CD4-positive, alpha-beta T cell treated with Interleukin-2 at 100 ng/mL for 4 hours (primary cell): ENCODE data around the gene TREX2.

Source experiments
- DNase-seq: peaks from one replicate; pipeline ENCODE4 v3.0.0-alpha.2; 2020; ENCODE audit warnings: low spot score

TREX2 gene

GRCh38 chrX:153455571-153455970, 9.7 kb upstream of the TREX2 start:
- no peak for DNase-seq

- DNase-seq = no peak
These were observed 9.2 kb upstream of the TREX2 start for GRCh38 chrX:153454901-153455550.

GRCh38 chrX:153450949-153451277, 5.1 kb upstream of the TREX2 start:
- DNase-seq = no peak

GRCh38 chrX:153450114-153450948, 4.5 kb upstream of the TREX2 start:
- DNase-seq = no peak

GRCh38 chrX:153449368-153450113, 3.7 kb upstream of the TREX2 start:
- DNase-seq = no peak

GRCh38 chrX:153448556-153449367, 2.9 kb upstream of the TREX2 start:
- DNase-seq = no peak

GRCh38 chrX:153447581-153447960, 1.7 kb upstream of the TREX2 start:
- DNase-seq = no peak

GRCh38 chrX:153446950-153447580, 1.2 kb upstream of the TREX2 start:
- DNase-seq = no peak

- DNase-seq = no peak
These were observed 730 bp upstream of the TREX2 start for GRCh38 chrX:153446636-153446936.

- no peak for DNase-seq
These were observed 575 bp downstream of the TREX2 start for GRCh38 chrX:153445106-153445855.

GRCh38 chrX:153444333-153445011, 1.4 kb downstream of the TREX2 start:
- no peak for DNase-seq

- no peak for DNase-seq
These were observed 2.2 kb downstream of the TREX2 start for GRCh38 chrX:153443476-153444332.

GRCh38 chrX:153442463-153442862, 3.4 kb downstream of the TREX2 start:
- no peak for DNase-seq

- no peak for DNase-seq
These were observed 3.9 kb downstream of the TREX2 start for GRCh38 chrX:153441981-153442380.

GRCh38 chrX:153441296-153441695, 4.6 kb downstream of the TREX2 start:
- DNase-seq = no peak

GRCh38 chrX:153440556-153441135, 5.2 kb downstream of the TREX2 start:
- DNase-seq = no peak

- DNase-seq = no peak
These were observed 5.9 kb downstream of the TREX2 start for GRCh38 chrX:153439977-153440376.

- no peak for DNase-seq
These were observed 7.3 kb downstream of the TREX2 start for GRCh38 chrX:153438532-153438931.

- DNase-seq = no peak
These were observed 10.0 kb downstream of the TREX2 start for GRCh38 chrX:153435845-153436244.
